GM12865 (cell line): ENCODE measurements around the gene UNC5B.

Experiments
- DNase-seq: peaks from one replicate; pipeline ENCODE4 v3.0.0; 2010; ENCODE audit warnings: low read depth
- H3K4me3 ChIP-seq: 2 replicates; pipeline ENCODE4 v1.5.1; 2011; ENCODE audit warnings: mild to moderate bottlenecking, low read depth, low read length, control low read depth
- TF ChIP-seq, protein P1 (sequence below): IDR thresholded peaks from 2 replicates; pipeline ENCODE4 v1.5.1; 2011; ENCODE audit warnings: low read length, control low read depth, low read depth, inconsistent platforms; ENCODE audit not compliant: insufficient read depth; ENCODE audit errors: missing control alignments

The UNC5B gene

DNA sequence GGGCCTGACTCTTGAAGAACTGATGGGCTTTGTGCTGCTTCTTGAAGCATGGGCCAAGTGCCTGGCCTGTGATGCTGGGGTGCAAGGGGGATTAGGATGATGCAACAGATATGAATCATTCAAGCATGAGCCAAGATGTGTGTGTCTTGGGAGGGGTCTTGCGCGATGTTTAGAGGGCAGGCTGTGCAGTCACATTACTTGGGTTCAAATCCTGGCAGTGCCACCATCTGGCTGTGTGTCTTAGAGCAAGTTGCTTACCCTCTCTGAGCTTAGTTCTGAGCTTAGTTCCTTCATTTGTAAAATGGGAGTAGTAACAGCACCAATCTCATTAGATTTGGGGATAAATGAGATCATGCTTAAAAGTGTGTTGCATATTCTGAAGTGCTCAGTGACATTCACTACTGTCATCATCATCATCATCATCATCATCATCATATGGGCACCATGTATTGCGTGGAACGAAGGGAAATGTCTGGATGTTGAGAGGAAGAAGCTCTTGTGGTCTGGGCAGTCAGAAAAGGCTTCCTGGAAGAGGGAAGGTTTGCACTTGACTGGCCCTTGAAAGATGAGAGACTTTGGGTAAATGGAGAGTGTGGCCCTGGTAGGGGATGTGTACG is 9.3 kb downstream of the UNC5B start:
- TF ChIP-seq, protein P1, sequence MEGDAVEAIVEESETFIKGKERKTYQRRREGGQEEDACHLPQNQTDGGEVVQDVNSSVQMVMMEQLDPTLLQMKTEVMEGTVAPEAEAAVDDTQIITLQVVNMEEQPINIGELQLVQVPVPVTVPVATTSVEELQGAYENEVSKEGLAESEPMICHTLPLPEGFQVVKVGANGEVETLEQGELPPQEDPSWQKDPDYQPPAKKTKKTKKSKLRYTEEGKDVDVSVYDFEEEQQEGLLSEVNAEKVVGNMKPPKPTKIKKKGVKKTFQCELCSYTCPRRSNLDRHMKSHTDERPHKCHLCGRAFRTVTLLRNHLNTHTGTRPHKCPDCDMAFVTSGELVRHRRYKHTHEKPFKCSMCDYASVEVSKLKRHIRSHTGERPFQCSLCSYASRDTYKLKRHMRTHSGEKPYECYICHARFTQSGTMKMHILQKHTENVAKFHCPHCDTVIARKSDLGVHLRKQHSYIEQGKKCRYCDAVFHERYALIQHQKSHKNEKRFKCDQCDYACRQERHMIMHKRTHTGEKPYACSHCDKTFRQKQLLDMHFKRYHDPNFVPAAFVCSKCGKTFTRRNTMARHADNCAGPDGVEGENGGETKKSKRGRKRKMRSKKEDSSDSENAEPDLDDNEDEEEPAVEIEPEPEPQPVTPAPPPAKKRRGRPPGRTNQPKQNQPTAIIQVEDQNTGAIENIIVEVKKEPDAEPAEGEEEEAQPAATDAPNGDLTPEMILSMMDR = no peak
- no peak overlapping the region for H3K4me3 ChIP-seq
- DNase-seq = no peak

DNA sequence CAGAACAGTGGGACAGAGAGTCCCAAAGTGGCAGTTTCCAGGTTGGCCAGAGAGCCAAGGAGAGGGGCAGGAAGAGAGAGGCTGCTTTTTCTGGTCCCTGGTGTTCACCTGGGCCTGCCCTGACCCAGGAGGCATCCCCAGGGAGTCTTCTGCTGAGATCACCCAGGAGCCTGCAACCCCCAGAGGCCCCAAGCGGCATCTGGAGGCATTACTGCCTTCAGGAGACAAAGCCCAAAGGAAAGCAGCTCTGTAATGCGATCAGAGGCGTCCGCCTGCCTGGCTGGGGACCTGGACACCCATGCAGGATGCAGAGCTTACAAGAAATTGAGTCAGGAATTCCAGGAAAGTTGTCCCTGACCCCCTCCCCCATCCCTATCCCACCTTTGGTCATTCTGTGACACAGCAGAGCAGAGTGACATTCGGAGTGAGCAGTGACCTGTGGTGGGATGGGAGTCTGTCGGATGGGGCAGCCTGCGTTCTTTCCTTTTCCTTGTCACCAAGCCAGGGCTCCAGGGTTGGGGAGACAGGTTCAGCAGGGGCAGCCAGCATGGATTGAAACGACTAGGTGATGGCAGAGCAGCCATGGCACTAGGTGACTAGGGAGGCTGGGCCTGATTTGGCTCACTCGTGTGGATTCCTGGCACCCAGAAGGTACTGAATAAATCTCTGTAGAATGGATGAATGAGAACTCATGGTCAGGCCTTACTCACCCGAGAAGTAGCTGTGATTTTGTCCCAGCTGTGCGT is 10.4 kb downstream of the UNC5B start:
- no peak overlapping the region for H3K4me3 ChIP-seq
- TF ChIP-seq, protein P1 = peak; percentile 21
- DNase-seq = peak; percentile 12

DNA sequence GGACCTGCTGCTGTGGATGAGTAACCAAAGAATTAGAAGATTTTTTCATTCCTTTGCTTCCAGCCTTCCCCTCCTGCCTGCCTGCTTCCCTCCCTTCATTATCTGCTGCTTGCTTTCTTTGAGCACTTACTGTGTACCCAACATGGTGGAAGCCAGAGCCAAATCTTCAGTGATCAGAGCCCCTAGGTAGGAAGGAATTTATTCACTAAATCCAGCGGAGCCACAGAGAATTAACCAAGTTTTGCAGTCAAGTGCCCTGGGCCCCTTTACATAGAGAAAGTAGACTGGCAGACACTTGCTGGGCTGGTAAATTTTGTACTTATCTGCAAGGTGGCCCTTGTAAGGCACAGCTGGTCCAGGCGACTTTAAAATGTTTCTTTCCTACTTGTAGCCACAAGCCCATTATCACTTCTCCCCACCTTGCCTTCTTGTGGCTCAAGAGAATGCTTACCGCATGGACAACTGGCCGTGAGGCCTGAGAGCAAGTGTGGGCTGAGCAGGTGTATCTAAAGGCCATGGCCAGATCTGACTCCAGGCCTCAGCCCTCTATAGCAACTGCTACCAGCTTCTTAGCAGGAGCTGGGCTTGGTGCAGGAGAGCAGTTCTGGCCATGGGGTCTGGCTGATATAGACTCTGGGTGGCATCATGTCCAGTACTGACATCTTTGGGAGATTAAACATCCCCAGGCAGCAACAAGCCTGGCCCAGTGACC is 11.1 kb downstream of the UNC5B start:
- TF ChIP-seq, protein P1 = no peak
- no peak overlapping the region for H3K4me3 ChIP-seq
- no peak for DNase-seq

DNA sequence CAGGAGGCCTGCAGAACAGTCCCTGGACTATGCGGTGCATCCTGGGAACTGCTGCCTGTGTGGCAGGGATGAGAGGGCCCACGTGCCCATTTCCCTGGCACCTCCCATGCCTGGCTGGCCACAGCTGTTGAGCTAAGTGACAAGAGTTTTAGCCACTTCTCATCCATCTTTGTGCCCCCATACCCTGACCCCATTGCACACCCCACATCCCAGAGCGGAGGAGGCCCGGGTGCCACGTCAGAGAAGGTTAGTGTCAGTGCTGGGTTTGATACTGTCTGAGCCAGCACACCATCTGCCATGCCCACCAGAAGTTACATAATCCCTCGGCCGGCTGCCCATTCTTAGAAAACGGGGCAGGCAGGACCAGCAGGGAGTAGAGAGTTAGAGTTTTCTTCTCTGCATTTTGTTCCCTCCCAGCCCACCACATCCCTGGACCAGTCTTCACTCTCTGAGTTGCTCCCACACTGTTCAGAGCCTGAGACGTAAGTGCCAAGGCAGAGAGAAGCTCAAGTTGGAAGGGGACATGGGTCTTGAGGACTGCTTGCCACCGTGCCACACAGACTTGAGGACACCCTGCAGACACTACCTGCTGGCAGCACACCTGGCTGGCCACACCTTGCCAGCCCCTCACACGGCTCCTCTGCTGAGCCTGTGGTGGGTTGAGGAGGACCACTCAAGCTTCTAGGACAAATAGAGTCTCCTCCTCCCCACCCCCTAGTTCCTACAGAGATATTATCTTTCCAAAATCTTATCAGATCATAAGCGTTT is 13.1 kb downstream of the UNC5B start:
- TF ChIP-seq, protein P1 = no peak
- no peak overlapping the region for H3K4me3 ChIP-seq
- DNase-seq = no peak

DNA sequence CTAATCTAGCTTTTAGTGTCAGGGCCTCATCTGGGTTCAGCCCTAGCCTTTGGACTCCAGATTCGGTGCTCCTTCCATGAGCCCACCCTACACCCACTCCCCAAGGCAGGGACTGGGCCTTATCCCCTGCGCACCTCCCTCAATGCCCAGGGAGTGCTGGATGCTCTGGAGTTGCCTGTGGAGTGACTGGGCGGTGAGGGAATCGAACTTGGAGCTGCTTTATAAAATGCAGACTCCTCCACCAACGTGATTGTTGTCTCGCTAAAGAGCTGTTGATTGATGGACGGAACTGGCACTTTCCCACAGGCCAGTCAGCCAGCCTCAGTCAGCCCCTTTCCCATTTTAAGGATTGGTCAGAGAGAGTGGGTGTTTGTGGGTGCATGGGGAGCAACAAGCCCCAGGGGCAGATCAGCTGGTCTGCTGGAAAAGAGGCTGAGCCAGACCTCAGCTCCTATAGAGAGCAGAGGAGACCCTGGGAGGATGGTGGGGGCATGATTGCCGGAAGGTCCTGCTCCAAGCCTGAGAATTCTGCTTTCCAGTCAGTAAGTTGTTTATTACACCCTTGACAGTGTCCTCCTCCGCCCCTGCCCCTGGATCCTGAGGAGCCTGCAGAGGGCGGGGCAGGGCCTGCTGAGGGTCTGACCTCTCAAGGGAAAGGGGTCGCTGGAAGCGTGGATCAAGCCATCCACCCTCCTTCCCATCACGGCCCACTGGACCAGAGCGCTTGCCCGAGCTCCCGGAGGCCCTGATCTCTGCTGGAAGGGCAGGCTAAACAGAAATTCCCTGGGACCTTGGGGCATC is 16.7 kb downstream of the UNC5B start:
- DNase-seq = no peak
- no peak overlapping the region for H3K4me3 ChIP-seq
- TF ChIP-seq, protein P1 = no peak
